MCF 10A (cell line): ENCODE measurements around the gene TXNDC16. TPM values are rescaled to one million over a fixed set of nuclear protein-coding genes. Genes with fewer than 3 reads are reported as not detected.

Experiments
- BruUV-seq: library from RNA; stranded (reverse); fragments of 400-500 nt; replicated peaks from 2 replicates; lab custom pipeline; 2021; lab: Mats Ljungman, UMichigan
- CTCF ChIA-PET: fragments of 300-600 bp; sonication (Branson Sonifier 250); formaldehyde crosslinking; extraction: SDS; loops from one replicate; lab custom pipeline; 2021; ENCODE audit warnings: antibody characterized with exemption, inconsistent platforms; lab: Yijun Ruan, JAX
- POLR2A ChIA-PET: fragments of 300-600, 350-650 bp; sonication (Branson Sonifier 250); formaldehyde crosslinking; extraction: SDS; loops from one replicate; lab custom pipeline; 2020; ENCODE audit warnings: antibody characterized with exemption, inconsistent platforms; lab: Yijun Ruan, JAX
- DNase-seq: peaks from one replicate; pipeline ENCODE4 v3.0.0-alpha.2; 2018; ENCODE audit not compliant: unreplicated experiment
- H3K27ac Mint-ChIP-seq: one replicate; pipeline ENCODE4 v1.8.0; 2022; ENCODE audit warnings: mild to moderate bottlenecking, low read depth, mixed read lengths; ENCODE audit not compliant: unreplicated experiment
- H3K27me3 Mint-ChIP-seq: one replicate; pipeline ENCODE4 v1.8.0; 2022; ENCODE audit warnings: mixed read lengths; ENCODE audit not compliant: insufficient read depth, unreplicated experiment
- H3K36me3 Mint-ChIP-seq: one replicate; pipeline ENCODE4 v1.8.0; 2022; ENCODE audit warnings: mild to moderate bottlenecking, moderate library complexity, mixed read lengths; ENCODE audit not compliant: insufficient read depth, unreplicated experiment
- H3K4me1 Mint-ChIP-seq: one replicate; pipeline ENCODE4 v1.8.0; 2022; ENCODE audit warnings: mixed read lengths; ENCODE audit not compliant: insufficient read depth, unreplicated experiment
- H3K4me3 Mint-ChIP-seq: one replicate; pipeline ENCODE4 v1.8.0; 2022; ENCODE audit warnings: mild to moderate bottlenecking, moderate library complexity, mixed read lengths; ENCODE audit not compliant: unreplicated experiment
- H3K9me3 Mint-ChIP-seq: one replicate; pipeline ENCODE4 v1.8.0; 2022; ENCODE audit warnings: mixed read lengths; ENCODE audit not compliant: unreplicated experiment
- intact Hi-C: fragments of 100-400 bp; cut with micrococcal nuclease; formaldehyde crosslinking; loops from 2 replicates; pipeline ENCODE4 v1.14.1; 2022
- total RNA-seq: library from RNA; stranded (reverse); gene quantifications from 2 replicates; pipeline ENCODE4 v1.2.3, GENCODE V29; 2022
- TF ChIP-seq, protein P1 (sequence below): fragments of 200-600 bp; IDR thresholded peaks from one replicate; pipeline ENCODE4 v1.8.0; 2022; ENCODE audit warnings: antibody characterized with exemption, mild to moderate bottlenecking; ENCODE audit not compliant: unreplicated experiment

TXNDC16 gene
- total RNA-seq, 1 experiment from 2014 or later: 3.8 TPM

DNA sequence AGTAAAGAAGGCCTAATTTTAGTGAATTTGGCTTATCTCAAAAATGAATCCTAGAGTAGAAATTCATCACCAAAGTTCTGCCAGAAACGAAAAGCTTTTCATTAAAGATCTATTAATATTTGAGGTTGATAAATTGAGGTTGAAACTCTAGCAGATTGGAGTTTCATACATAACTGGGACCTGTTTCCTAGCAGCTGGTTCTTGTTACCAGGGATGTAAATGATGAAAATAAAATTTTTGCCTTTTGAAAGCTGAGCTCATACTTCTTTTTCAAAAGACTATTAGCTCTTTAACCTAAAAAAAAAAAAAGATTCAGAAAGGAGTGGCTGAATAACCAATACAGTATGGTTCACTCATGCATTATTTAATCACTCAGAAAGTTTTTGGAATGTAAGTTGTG, 139.9 kb downstream of the TXNDC16 start:
- POLR2A ChIA-PET: interaction anchor here (0.6 to 1.0 kb wide), 2 partner anchors 13 to 70 kb away, joined by 3 read pairs; no protein-coding TSS in a partner anchor

GRCh38 chr14:52405314-52405713, 147.0 kb downstream of the TXNDC16 start:
- ChIA-PET CTCF (interaction anchor here (0.6 to 1.5 kb wide), 2 partner anchors 11 to 95 kb away, joined by 3 to 4 read pairs; no protein-coding TSS in a partner anchor), POLR2A (interaction anchor here (0.7 kb wide), 1 partner anchor 1754 kb away, joined by 3 read pairs; no protein-coding TSS in a partner anchor)
- no peaks in the 10 kb centered on the region for H3K36me3 Mint-ChIP-seq
- TF ChIP-seq, protein P1, sequence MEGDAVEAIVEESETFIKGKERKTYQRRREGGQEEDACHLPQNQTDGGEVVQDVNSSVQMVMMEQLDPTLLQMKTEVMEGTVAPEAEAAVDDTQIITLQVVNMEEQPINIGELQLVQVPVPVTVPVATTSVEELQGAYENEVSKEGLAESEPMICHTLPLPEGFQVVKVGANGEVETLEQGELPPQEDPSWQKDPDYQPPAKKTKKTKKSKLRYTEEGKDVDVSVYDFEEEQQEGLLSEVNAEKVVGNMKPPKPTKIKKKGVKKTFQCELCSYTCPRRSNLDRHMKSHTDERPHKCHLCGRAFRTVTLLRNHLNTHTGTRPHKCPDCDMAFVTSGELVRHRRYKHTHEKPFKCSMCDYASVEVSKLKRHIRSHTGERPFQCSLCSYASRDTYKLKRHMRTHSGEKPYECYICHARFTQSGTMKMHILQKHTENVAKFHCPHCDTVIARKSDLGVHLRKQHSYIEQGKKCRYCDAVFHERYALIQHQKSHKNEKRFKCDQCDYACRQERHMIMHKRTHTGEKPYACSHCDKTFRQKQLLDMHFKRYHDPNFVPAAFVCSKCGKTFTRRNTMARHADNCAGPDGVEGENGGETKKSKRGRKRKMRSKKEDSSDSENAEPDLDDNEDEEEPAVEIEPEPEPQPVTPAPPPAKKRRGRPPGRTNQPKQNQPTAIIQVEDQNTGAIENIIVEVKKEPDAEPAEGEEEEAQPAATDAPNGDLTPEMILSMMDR: no peak
- H3K9me3 Mint-ChIP-seq: no peaks in the 10 kb centered on the region
- H3K4me1 Mint-ChIP-seq: peaks cover 10% of the 10 kb centered on the region
- no peak overlapping the region for H3K4me3 Mint-ChIP-seq
- no peak for DNase-seq
- no peaks in the 10 kb centered on the region for H3K27me3 Mint-ChIP-seq
- H3K27ac Mint-ChIP-seq: no peak overlapping the region
- intact Hi-C loops: no loop called here
- no TSS peak for BruUV-seq

More for the DNA sequence above, 139.9 kb downstream of the TXNDC16 start:
- no peak for DNase-seq
- no peak overlapping the region for H3K4me3 Mint-ChIP-seq
- no peaks in the 10 kb centered on the region for H3K27me3 Mint-ChIP-seq
- no peaks in the 10 kb centered on the region for H3K36me3 Mint-ChIP-seq
- H3K4me1 Mint-ChIP-seq: no peaks in the 10 kb centered on the region
- intact Hi-C loops: no loop called here
- CTCF ChIA-PET: interaction anchor here (0.6 to 1.2 kb wide), 3 partner anchors 11 to 117 kb away, joined by 3 to 7 read pairs (median 3); no protein-coding TSS in a partner anchor
- no peak overlapping the region for H3K27ac Mint-ChIP-seq
- BruUV-seq: no TSS peak
- TF ChIP-seq, protein P1: no peak
- no peaks in the 10 kb centered on the region for H3K9me3 Mint-ChIP-seq

GRCh38 chr14:52402812-52403526, 149.3 kb downstream of the TXNDC16 start:
- intact Hi-C loops: no loop called here
- Mint-ChIP-seq H3K27me3 (no peaks in the 10 kb centered on the region), H3K4me1 (peaks cover 10% of the 10 kb centered on the region), H3K9me3 (no peaks in the 10 kb centered on the region), H3K27ac (no peak overlapping the region), H3K36me3 (no peaks in the 10 kb centered on the region), H3K4me3 (no peak overlapping the region)
- TF ChIP-seq, protein P1: no peak
- ChIA-PET POLR2A (no interaction called here), CTCF (interaction anchor here (0.6 to 1.3 kb wide), 4 partner anchors 11 to 103 kb away, joined by 3 read pairs; no protein-coding TSS in a partner anchor)
- BruUV-seq: no TSS peak
- DNase-seq: no peak

DNA sequence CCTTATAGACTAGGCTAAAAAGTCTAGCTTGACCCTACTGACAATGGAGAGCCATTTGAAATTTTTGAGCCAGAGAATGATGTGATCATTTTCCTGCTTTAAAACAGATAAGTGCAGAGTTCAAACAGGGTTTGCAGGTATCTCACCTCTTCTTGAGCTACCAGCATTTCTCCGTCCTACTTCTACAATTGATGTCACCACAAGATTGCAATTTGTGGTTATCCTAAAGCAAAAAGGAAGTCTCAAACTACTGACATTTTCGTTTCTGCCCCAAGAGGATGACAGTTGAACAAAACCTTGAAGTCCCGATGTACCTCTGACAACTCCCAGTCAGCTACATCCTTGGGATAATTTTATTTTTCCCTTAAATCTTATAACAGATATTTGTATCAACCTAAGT, 151.5 kb downstream of the TXNDC16 start:
- H3K36me3 Mint-ChIP-seq: no peaks in the 10 kb centered on the region
- no peak for DNase-seq
- no peaks in the 10 kb centered on the region for H3K27me3 Mint-ChIP-seq
- no peaks in the 10 kb centered on the region for H3K9me3 Mint-ChIP-seq
- CTCF ChIA-PET: interaction anchor here (0.6 to 0.9 kb wide), 3 partner anchors 12 to 405 kb away, joined by 3 to 7 read pairs (median 3); no protein-coding TSS in a partner anchor
- TF ChIP-seq, protein P1: no peak
- intact Hi-C loops: no loop called here
- H3K4me1 Mint-ChIP-seq: peaks cover 10% of the 10 kb centered on the region
- no peak overlapping the region for H3K27ac Mint-ChIP-seq
- no peak overlapping the region for H3K4me3 Mint-ChIP-seq
- BruUV-seq: no TSS peak
- POLR2A ChIA-PET: interaction anchor here (0.9 kb wide), 1 partner anchor 10 kb away, joined by 4 read pairs; no protein-coding TSS in a partner anchor
